ENCODE measurements around the gene KMT2A.

KMT2A gene

GRCh38 chr11:118529584-118530175, 93.4 kb downstream of the KMT2A start:
- H3K4me3 ChIP-seq (ENCODE audit: low read length), result peak overlapping the region; percentile 87
- H3K27ac ChIP-seq (ENCODE audit: low read length), result no peak overlapping the region
- H3K27me3 ChIP-seq (ENCODE audit: low read depth, low read length), result no peaks in the 10 kb centered on the region
- peaks cover 6% of the 10 kb centered on the region for H3K36me3 ChIP-seq (replicated peaks; ENCODE audit: low read depth, low read length)
- no peaks in the 10 kb centered on the region for H4K20me1 ChIP-seq (ENCODE audit: insufficient read depth, low read length)
- H2AFZ ChIP-seq (ENCODE audit: low read depth, low read length), result no peak overlapping the region
- peak overlapping the region; percentile 72 for H3K9ac ChIP-seq (ENCODE audit: low read length)
- TF ChIP-seq CTCF (IDR thresholded peaks at IDR 0.05; ENCODE audit: low read depth, low read length) (no peak), EZH2phosphoT487 (IDR thresholded peaks at IDR 0.05; ENCODE audit: low read depth) (no peak)
- H3K79me2 ChIP-seq (ENCODE audit: low read length), result no peaks in the 10 kb centered on the region
- H3K4me1 ChIP-seq (ENCODE audit: low read length), result peaks cover 12% of the 10 kb centered on the region
- no peaks in the 10 kb centered on the region for H3K9me3 ChIP-seq (ENCODE audit: insufficient read depth, low read length)
- H3K4me2 ChIP-seq (ENCODE audit: low read length), result peak overlapping the region; percentile 80

- no peaks in the 10 kb centered on the region for H3K79me2 ChIP-seq (ENCODE audit: low read length)
- H3K4me2 ChIP-seq (ENCODE audit: low read length), result peak overlapping the region; percentile 80
- peaks cover 12% of the 10 kb centered on the region for H3K4me1 ChIP-seq (ENCODE audit: low read length)
- H3K9ac ChIP-seq (ENCODE audit: low read length), result peak overlapping the region; percentile 72
- H3K4me3 ChIP-seq (ENCODE audit: low read length), result peak overlapping the region; percentile 87
- peaks cover under 1% of the 10 kb centered on the region for H3K36me3 ChIP-seq (replicated peaks; ENCODE audit: low read depth, low read length)
- no peaks in the 10 kb centered on the region for H4K20me1 ChIP-seq (ENCODE audit: insufficient read depth, low read length)
- no peak for TF ChIP-seq CTCF (IDR thresholded peaks at IDR 0.05; ENCODE audit: low read depth, low read length)
- no peak for TF ChIP-seq EZH2phosphoT487 (IDR thresholded peaks at IDR 0.05; ENCODE audit: low read depth)
- no peak overlapping the region for H3K27ac ChIP-seq (ENCODE audit: low read length)
- H2AFZ ChIP-seq (ENCODE audit: low read depth, low read length), result peak overlapping the region; percentile 98
- H3K27me3 ChIP-seq (ENCODE audit: low read depth, low read length), result no peaks in the 10 kb centered on the region
- H3K9me3 ChIP-seq (ENCODE audit: insufficient read depth, low read length), result no peaks in the 10 kb centered on the region
Measured at GRCh38 chr11:118530180-118530682, 93.9 kb downstream of the KMT2A start.

- TF ChIP-seq CTCF (IDR thresholded peaks at IDR 0.05; ENCODE audit: low read depth, low read length) (no peak), EZH2phosphoT487 (IDR thresholded peaks at IDR 0.05; ENCODE audit: low read depth) (no peak)
- peak within 1 kb of the TSS; percentile 80 for H3K4me2 ChIP-seq (ENCODE audit: low read length)
- H3K4me3 ChIP-seq (ENCODE audit: low read length), result peak within 1 kb of the TSS; percentile 87
- peak within 1 kb of the TSS; percentile 72 for H3K9ac ChIP-seq (ENCODE audit: low read length)
- no peaks in the 10 kb centered on the region for H3K9me3 ChIP-seq (ENCODE audit: insufficient read depth, low read length)
- peaks cover 12% of the 10 kb centered on the region for H3K4me1 ChIP-seq (ENCODE audit: low read length)
- H3K27me3 ChIP-seq (ENCODE audit: low read depth, low read length), result no peaks in the 10 kb centered on the region
- H3K79me2 ChIP-seq (ENCODE audit: low read length), result no peaks in the 10 kb centered on the region
- H2AFZ ChIP-seq (ENCODE audit: low read depth, low read length), result peak within 1 kb of the TSS; percentile 98
- no peak within 1 kb of the TSS for H3K27ac ChIP-seq (ENCODE audit: low read length)
- H3K36me3 ChIP-seq (replicated peaks; ENCODE audit: low read depth, low read length), result no peaks in the 10 kb centered on the region
- no peaks in the 10 kb centered on the region for H4K20me1 ChIP-seq (ENCODE audit: insufficient read depth, low read length)
Measured at GRCh38 chr11:118530683-118531596, 94.6 kb downstream of the KMT2A start, which contains the start of gene TMEM25. TMEM25 (plus strand) TSS chr11:118531192; CDS start chr11:118531802, 610 bp downstream.

GRCh38 chr11:118531597-118532084, 95.3 kb downstream of the KMT2A start:
- Histone ChIP-seq H4K20me1 (ENCODE audit: insufficient read depth, low read length) (no peaks in the 10 kb centered on the region), H2AFZ (ENCODE audit: low read depth, low read length) (peak overlapping the region; percentile 98; the same call in 1 of the 2 replicates), H3K27me3 (ENCODE audit: low read depth, low read length) (no peaks in the 10 kb centered on the region), H3K9ac (ENCODE audit: low read length) (peak overlapping the region; percentile 72; the same call in 1 of the 2 replicates), H3K4me1 (ENCODE audit: low read length) (peaks cover 12% of the 10 kb centered on the region), H3K36me3 (replicated peaks; ENCODE audit: low read depth, low read length) (no peaks in the 10 kb centered on the region), H3K27ac (ENCODE audit: low read length) (no peak overlapping the region), H3K4me2 (ENCODE audit: low read length) (peak overlapping the region; percentile 80), H3K4me3 (ENCODE audit: low read length) (peak overlapping the region; percentile 87), H3K79me2 (ENCODE audit: low read length) (no peaks in the 10 kb centered on the region), H3K9me3 (ENCODE audit: insufficient read depth, low read length) (no peaks in the 10 kb centered on the region)
- TF ChIP-seq EZH2phosphoT487 (IDR thresholded peaks at IDR 0.05; ENCODE audit: low read depth), result no peak
- TF ChIP-seq CTCF (IDR thresholded peaks at IDR 0.05; ENCODE audit: low read depth, low read length), result no peak
